Measurements from ENCODE around the gene RNASE2. TPM values are rescaled to one million over a fixed set of nuclear protein-coding genes. Genes with fewer than 3 reads are reported as not detected.
A peak's percentile ranks its signal among the peaks of the same experiment; 100 is the strongest.
"Not testable (repeated sequence)": the region's sequence is repeated elsewhere in the genome, so short reads cannot be mapped to it uniquely, and the experiment has no call there.

RNASE2 gene
- total RNA-seq, 1 donor from 2014 or later: not detected

DNA sequence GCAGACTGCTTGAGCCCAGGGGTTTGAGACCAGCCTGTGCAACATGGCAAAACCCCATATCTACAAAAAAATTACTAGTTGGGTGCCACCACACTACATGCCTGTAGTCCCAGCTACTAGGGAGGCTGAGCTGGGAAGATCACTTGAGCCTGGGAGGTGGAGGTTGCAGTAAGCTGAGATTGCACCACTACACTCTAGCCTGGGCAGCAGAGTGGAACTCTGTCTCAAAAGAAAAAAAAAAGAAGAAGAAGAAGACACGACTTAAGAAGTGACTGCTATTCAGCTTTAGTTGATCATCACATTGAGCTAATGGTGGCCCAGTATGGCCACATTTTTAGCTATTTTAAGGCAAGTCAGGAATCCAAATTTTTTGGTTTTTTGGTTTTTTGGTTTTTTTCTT is 25.6 kb downstream of the RNASE2 start:
- Histone ChIP-seq H3K79me2 (ENCODE audit: insufficient read depth, low read length) (no peaks in the 10 kb centered on the region), H3K9me3 (ENCODE audit: insufficient read depth, low read depth, low read length) (no peaks in the 10 kb centered on the region), H3K4me2 (ENCODE audit: low read length) (no peak overlapping the region), H3K4me1 (ENCODE audit: insufficient read depth, low read length) (peaks cover 1% of the 10 kb centered on the region), H3K27me3 (ENCODE audit: insufficient read depth, low read length) (no peaks in the 10 kb centered on the region), H3K36me3 (ENCODE audit: insufficient read depth, low read length) (no peaks in the 10 kb centered on the region), H3K27ac (ENCODE audit: low read depth, low read length) (no peak overlapping the region), H2AFZ (ENCODE audit: low read depth, low read length) (no peak overlapping the region), H3K9ac (ENCODE audit: low read length) (no peak overlapping the region), H3K4me3 (ENCODE audit: insufficient read depth, low read depth, low read length) (no peak overlapping the region), H4K20me1 (ENCODE audit: insufficient read depth, low read length) (no peaks in the 10 kb centered on the region)
- Mint-ChIP-seq H3K4me1 (ENCODE audit: low read depth, unreplicated experiment) (peaks cover 11% of the 10 kb centered on the region), H3K27ac (ENCODE audit: unreplicated experiment) (no peak overlapping the region), H3K9me3 (ENCODE audit: unreplicated experiment) (no peaks in the 10 kb centered on the region), H3K36me3 (ENCODE audit: low read depth, unreplicated experiment) (no peaks in the 10 kb centered on the region), H3K4me3 (ENCODE audit: unreplicated experiment) (no peak overlapping the region), H3K27me3 (ENCODE audit: low read depth, unreplicated experiment) (peaks cover 7% of the 10 kb centered on the region)
- DNase-seq (ENCODE audit: low read depth) (no peak), FAIRE-seq (no peak)
- no peak for TF ChIP-seq EZH2 (IDR thresholded peaks at IDR 0.05; ENCODE audit: insufficient read depth, low read length)
- TF ChIP-seq, protein P1, sequence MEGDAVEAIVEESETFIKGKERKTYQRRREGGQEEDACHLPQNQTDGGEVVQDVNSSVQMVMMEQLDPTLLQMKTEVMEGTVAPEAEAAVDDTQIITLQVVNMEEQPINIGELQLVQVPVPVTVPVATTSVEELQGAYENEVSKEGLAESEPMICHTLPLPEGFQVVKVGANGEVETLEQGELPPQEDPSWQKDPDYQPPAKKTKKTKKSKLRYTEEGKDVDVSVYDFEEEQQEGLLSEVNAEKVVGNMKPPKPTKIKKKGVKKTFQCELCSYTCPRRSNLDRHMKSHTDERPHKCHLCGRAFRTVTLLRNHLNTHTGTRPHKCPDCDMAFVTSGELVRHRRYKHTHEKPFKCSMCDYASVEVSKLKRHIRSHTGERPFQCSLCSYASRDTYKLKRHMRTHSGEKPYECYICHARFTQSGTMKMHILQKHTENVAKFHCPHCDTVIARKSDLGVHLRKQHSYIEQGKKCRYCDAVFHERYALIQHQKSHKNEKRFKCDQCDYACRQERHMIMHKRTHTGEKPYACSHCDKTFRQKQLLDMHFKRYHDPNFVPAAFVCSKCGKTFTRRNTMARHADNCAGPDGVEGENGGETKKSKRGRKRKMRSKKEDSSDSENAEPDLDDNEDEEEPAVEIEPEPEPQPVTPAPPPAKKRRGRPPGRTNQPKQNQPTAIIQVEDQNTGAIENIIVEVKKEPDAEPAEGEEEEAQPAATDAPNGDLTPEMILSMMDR (IDR thresholded peaks at IDR 0.05; ENCODE audit: insufficient read depth, low read depth, low read length): no peak

DNA sequence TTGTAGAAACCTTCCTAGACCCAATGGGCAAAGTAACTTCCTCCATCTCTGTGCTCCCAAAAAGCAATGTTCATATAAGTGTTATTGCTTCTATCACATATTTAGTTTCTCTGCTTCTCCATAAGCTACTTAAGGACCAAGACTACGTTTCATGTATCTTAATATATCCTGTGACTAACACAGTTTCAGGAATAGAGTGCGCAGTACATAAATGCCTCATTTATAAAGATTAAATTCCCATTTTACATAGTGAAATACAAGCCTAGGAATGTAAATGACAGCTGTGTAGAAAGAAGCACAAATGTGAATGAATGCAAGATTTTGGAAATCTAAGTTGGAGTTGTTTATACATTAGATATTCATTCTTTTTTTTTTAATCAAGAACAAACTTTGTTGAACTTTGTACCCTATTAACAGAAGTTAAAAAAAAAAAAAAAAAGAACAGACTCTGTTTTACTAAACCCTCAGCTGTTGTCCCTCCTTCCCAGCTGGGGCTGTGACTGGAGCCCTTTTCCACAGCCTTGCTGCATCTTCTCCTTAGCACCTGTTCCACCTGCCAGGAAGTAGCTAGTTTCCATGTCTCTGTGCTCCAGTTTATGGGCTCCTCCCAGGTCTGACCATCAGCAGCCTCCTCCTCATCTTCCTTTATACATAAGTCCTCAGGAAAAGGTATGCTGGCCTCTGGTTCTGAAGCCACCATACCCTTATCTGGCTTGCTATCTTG is 27.5 kb downstream of the RNASE2 start:
- Histone ChIP-seq H2AFZ (ENCODE audit: low read depth, low read length) (no peak overlapping the region), H3K9me3 (ENCODE audit: insufficient read depth, low read depth, low read length) (no peaks in the 10 kb centered on the region), H3K9ac (ENCODE audit: low read length) (no peak overlapping the region), H3K27ac (ENCODE audit: low read depth, low read length) (no peak overlapping the region), H3K79me2 (ENCODE audit: insufficient read depth, low read length) (no peaks in the 10 kb centered on the region), H4K20me1 (ENCODE audit: insufficient read depth, low read length) (no peaks in the 10 kb centered on the region), H3K36me3 (ENCODE audit: insufficient read depth, low read length) (no peaks in the 10 kb centered on the region), H3K4me1 (ENCODE audit: insufficient read depth, low read length) (peaks cover 12% of the 10 kb centered on the region), H3K4me2 (ENCODE audit: low read length) (no peak overlapping the region), H3K27me3 (ENCODE audit: insufficient read depth, low read length) (no peaks in the 10 kb centered on the region), H3K4me3 (ENCODE audit: insufficient read depth, low read depth, low read length) (no peak overlapping the region)
- Mint-ChIP-seq H3K27me3 (ENCODE audit: low read depth, unreplicated experiment) (peaks cover 7% of the 10 kb centered on the region), H3K36me3 (ENCODE audit: low read depth, unreplicated experiment) (no peaks in the 10 kb centered on the region), H3K27ac (ENCODE audit: unreplicated experiment) (no peak overlapping the region), H3K4me3 (ENCODE audit: unreplicated experiment) (no peak overlapping the region), H3K4me1 (ENCODE audit: low read depth, unreplicated experiment) (peaks cover 22% of the 10 kb centered on the region), H3K9me3 (ENCODE audit: unreplicated experiment) (no peaks in the 10 kb centered on the region)
- TF ChIP-seq, protein P1 (IDR thresholded peaks at IDR 0.05; ENCODE audit: insufficient read depth, low read depth, low read length): no peak
- TF ChIP-seq EZH2 (IDR thresholded peaks at IDR 0.05; ENCODE audit: insufficient read depth, low read length): no peak
- FAIRE-seq (no peak), DNase-seq (ENCODE audit: low read depth) (no peak)

DNA sequence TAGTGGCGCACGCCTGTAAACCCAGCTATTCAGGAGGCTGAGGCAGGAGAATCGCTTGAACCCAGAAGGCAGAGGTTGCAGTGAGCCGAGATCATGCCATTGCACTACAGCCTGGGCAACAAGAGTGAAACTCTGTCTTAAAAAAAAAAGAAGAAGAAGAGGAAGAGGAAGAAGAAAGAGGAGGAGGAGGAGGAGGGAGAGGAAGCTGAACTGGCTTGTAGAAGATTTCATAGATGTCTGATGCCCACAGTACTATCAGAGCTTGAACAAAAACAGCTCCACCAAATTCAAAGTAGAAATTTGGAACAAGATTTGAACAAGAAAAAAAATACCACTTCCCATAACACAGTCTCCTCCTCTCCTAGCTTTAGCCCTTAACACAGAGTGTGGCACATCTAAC is 30.4 kb downstream of the RNASE2 start:
- not testable (repeated sequence) for H3K4me3 Mint-ChIP-seq (ENCODE audit: unreplicated experiment)
- H3K4me1 Mint-ChIP-seq (ENCODE audit: low read depth, unreplicated experiment): peaks cover 31% of the 10 kb centered on the region

More for the DNA sequence above, 30.4 kb downstream of the RNASE2 start:
- peaks cover 23% of the 10 kb centered on the region for H3K4me1 ChIP-seq (ENCODE audit: insufficient read depth, low read length)
- H3K4me2 ChIP-seq (ENCODE audit: low read length); H3K27ac ChIP-seq (ENCODE audit: low read depth, low read length); H3K9me3 ChIP-seq (ENCODE audit: insufficient read depth, low read depth, low read length); DNase-seq (ENCODE audit: low read depth); H3K36me3 Mint-ChIP-seq (ENCODE audit: low read depth, unreplicated experiment); H3K27me3 ChIP-seq (ENCODE audit: insufficient read depth, low read length); H3K4me3 ChIP-seq (ENCODE audit: insufficient read depth, low read depth, low read length); H3K79me2 ChIP-seq (ENCODE audit: insufficient read depth, low read length); H3K27me3 Mint-ChIP-seq (ENCODE audit: low read depth, unreplicated experiment); H4K20me1 ChIP-seq (ENCODE audit: insufficient read depth, low read length); H3K9ac ChIP-seq (ENCODE audit: low read length); H3K36me3 ChIP-seq (ENCODE audit: insufficient read depth, low read length); H3K9me3 Mint-ChIP-seq (ENCODE audit: unreplicated experiment); FAIRE-seq; H2AFZ ChIP-seq (ENCODE audit: low read depth, low read length): not testable (repeated sequence)
- H3K27ac Mint-ChIP-seq (ENCODE audit: unreplicated experiment): peak overlapping the region; percentile 60
